ENCODE measurements around the gene TMEM120A.

- no peak for TF ChIP-seq CTCF (IDR thresholded peaks at IDR 0.05; ENCODE audit: insufficient read depth, low read length)
- no peak for TF ChIP-seq POLR2AphosphoS5 (IDR thresholded peaks at IDR 0.05; ENCODE audit: low read depth)
- no peak for TF ChIP-seq GABPA (IDR thresholded peaks at IDR 0.05; ENCODE audit: low read depth)
Observed at GRCh38 chr7:75981203-75981452, 13.3 kb downstream of the TMEM120A start.

Data from HL-60 (cell line).